HG03520 (cell line): ENCODE measurements around the gene TNFSF12.

Experiments used
- ATAC-seq: cut with Tn5 transposase; IDR thresholded peaks from one replicate; pipeline ENCODE4 v1.9.1; 2021; ENCODE audit warnings: mild to moderate bottlenecking, moderate library complexity; ENCODE audit not compliant: unreplicated experiment

The TNFSF12 gene

GRCh38 chr17:7548585-7549400 lies at the start of gene TNFSF12:
Gene TNFSF12, plus strand, starts transcription at chr17:7549058. Its CDS starts 96 bp downstream, at chr17:7549154.
- ATAC-seq, result no peak

GRCh38 chr17:7499161-7499560 lies 49.7 kb upstream of the TNFSF12 start:
- ATAC-seq, result no peak

GRCh38 chr17:7501729-7502128 lies 47.1 kb upstream of the TNFSF12 start:
- no peak for ATAC-seq

DNA sequence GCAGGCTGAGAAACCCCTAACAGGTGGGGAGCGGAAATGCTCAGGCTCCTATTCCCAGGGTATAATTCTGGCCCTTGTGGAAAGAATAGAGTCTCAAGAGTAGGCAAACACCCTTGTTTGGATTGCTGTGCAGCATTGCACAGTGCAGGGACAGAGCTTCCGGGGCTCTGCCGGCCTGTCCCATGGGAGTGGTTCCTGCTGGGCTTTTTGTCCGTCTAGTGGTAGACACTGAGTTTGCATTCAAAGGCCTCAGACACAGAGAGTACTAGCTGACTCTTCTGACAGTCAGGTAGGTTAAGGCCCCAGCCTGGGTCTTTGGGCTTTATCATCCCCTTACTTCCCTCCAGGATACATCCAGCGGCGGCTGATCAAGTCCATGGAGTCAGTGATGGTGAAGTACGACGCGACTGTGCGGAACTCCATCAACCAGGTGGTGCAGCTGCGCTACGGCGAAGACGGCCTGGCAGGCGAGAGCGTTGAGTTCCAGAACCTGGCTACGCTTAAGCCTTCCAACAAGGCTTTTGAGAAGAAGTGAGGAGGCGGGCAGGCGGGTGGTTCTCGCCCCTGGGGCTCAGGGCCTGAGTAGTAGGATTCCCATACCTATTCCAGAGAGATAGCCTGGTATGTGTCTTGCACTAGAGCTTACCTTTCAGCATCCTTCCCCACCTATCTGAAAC lies 46.5 kb upstream of the TNFSF12 start:
- ATAC-seq, result no peak

DNA sequence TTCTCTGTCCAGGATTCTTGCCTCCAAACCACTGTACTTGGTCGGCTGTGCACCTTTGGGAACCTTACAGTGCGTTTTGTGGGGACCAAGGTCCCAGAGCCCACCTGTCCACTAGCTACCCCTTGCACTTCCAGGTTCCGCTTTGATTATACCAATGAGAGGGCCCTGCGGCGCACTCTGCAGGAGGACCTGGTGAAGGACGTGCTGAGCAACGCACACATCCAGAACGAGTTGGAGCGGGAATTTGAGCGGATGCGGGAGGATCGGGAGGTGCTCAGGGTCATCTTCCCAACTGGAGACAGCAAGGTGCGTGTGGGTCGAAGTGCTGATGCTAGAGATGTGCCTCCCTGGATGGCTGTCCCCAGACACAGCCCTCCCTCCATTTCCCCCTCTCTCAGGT lies 45.9 kb upstream of the TNFSF12 start:
- no peak for ATAC-seq

GRCh38 chr17:7503521-7503920 lies 45.3 kb upstream of the TNFSF12 start:
- ATAC-seq, result no peak

GRCh38 chr17:7508145-7508544 lies 40.7 kb upstream of the TNFSF12 start:
- no peak for ATAC-seq

GRCh38 chr17:7508846-7509245 lies 40.0 kb upstream of the TNFSF12 start:
- ATAC-seq, result no peak

- no peak for ATAC-seq
These were observed 38.9 kb upstream of the TNFSF12 start for GRCh38 chr17:7509937-7510336.

DNA sequence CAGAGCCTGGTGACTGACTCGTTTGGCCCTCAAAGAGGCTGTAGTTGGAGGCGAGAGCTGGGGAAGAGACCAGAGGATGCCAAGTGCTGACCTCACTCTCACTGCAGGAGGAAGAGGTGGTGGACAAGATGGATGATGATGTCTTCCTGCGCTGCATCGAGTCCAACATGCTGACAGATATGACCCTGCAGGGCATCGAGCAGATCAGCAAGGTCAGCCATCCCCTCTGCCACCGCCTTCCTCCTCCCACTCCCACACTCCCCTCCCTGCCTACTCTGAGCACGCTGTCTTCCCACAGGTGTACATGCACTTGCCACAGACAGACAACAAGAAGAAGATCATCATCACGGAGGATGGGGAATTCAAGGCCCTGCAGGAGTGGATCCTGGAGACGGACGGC lies 37.8 kb upstream of the TNFSF12 start:
- no peak for ATAC-seq

- no peak for ATAC-seq
These were observed 36.8 kb upstream of the TNFSF12 start for GRCh38 chr17:7512105-7512504.

DNA sequence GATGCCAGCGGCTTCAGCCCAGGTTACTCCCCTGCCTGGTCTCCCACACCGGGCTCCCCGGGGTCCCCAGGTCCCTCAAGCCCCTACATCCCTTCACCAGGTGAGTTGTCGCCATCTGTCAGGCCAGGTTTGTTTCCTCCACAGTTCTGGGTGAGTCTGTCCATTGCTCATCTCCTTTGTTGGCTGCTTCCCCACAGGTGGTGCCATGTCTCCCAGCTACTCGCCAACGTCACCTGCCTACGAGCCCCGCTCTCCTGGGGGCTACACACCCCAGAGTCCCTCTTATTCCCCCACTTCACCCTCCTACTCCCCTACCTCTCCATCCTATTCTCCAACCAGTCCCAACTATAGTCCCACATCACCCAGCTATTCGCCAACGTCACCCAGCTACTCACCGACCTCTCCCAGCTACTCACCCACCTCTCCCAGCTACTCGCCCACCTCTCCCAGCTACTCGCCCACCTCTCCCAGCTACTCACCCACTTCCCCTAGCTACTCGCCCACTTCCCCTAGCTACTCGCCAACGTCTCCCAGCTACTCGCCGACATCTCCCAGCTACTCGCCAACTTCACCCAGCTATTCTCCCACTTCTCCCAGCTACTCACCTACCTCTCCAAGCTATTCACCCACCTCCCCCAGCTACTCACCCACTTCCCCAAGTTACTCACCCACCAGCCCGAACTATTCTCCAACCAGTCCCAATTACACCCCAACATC lies 35.9 kb upstream of the TNFSF12 start:
- no peak for ATAC-seq

DNA sequence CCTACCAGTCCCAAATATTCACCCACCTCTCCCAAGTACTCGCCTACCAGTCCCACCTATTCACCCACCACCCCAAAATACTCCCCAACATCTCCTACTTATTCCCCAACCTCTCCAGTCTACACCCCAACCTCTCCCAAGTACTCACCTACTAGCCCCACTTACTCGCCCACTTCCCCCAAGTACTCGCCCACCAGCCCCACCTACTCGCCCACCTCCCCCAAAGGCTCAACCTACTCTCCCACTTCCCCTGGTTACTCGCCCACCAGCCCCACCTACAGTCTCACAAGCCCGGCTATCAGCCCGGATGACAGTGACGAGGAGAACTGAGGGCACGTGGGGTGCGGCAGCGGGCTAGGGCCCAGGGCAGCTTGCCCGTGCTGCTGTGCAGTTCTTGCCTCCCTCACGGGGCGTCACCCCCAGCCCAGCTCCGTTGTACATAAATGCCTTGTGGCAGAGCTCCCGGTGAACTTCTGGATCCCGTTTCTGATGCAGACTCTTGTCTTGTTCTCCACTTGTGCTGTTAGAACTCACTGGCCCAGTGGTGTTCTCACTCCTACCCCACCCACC lies 34.9 kb upstream of the TNFSF12 start:
- no peak for ATAC-seq

DNA sequence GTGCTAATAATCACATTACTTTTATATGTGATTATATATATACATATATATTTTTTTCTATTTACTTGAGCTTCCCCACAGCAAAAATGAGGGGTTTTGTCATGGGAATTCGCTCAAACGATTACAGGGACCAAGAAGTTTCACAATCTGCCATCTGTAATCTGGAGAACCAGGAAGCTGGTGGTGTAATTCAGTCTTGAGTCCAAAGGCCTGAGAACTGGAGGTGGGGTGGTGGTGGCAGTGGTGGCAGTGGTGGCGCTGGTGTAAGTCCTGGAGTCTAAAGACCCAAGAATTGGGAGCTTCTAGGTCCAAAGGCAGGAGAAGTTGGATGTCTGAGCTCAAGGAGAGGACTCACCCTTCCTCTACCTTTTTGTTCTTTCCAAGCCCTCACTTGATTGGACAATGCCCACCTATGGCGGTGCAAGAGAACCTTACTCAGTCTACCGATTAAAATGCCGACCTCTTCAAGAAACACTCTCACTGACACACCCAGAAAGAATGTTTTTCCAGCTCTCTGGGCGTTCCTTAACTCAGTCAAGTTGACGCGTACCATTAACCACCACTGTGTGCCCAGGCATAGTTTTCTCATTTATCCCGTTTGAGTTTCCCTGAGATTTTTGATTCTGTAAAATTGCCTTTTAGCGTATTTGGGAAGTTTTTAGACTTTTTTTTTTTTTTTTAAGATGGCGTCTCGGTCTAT lies 32.8 kb upstream of the TNFSF12 start:
- ATAC-seq, result no peak

- no peak for ATAC-seq
These were observed 25.8 kb upstream of the TNFSF12 start for GRCh38 chr17:7523033-7523432.

DNA sequence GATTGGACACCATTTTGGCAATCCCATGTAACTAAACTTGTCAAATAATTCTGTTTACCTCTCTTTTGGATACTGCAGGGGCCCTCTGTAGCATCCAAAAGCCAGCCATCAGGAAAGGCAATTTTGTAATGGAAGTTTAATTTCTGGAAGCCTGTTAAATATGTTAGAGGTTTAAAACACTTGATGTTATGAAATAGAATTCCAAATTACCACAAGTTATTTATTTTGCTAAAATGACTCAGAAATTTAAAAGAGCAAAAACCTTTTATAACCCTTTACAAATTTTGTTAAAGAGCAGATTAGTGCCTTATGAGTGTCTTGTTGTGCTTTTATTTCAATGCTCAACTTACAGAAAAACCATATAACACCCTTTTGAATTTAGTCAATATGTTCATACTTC lies 20.0 kb upstream of the TNFSF12 start:
- no peak for ATAC-seq

DNA sequence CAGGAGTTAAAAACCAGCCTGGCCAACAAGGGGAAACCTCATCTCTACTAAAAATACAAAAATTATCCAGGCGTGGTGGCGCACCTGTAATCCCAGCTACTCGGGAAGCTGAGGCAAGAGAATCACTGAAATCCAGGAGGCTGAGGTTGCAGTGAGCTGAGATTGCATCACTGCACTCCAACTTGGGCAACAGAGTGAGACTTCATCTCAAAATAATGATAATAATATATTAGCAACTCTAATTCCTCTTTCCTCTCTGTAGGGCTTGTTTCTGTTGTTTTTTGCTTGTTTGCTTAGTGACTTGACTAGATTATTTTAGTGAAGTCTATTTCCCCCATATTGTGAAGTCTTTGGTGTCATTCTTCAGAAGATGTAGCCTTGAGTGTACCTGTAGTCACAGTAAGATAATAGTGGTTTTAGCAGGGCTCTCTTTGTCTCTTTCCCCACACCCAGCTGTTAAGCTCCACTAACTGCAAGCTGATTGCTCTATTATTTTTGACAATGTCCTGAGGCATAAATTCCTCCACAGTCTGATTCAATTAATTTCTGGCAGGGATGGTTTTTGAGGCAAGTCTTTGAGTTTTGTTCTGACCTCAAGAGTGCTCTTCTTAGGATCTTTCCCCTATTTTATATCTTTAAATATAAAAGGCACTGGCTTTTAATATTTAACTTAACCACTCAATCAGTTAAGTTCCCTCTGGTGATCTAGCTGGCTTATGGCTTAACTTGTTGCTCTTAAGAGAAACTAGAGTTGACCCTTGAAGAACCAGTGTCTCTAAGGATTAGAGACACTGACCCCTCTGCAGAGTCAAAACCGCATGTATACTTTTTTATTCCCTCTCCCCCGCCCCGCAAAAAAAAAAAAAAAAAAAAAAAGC lies 18.6 kb upstream of the TNFSF12 start:
- no peak for ATAC-seq

DNA sequence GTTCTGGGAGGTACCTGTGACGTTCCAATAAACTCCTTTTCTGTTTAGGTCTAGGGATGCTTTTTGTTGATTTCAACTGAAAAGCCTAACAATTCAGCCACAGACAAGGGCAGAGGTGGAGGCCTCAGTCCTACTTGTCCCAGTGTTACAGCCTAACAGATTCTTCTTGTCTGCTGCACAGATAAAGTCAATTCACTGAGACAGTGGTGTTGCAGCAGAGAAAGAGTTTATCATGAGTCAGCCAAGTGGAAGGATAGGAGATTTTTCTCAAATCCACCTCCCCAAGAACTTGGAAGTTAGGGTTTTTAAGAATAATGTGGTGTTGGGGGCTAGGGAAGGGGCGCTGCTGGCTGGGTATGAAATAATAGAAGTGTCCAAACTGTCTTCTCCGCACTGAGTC lies 10.8 kb upstream of the TNFSF12 start:
- no peak for ATAC-seq

DNA sequence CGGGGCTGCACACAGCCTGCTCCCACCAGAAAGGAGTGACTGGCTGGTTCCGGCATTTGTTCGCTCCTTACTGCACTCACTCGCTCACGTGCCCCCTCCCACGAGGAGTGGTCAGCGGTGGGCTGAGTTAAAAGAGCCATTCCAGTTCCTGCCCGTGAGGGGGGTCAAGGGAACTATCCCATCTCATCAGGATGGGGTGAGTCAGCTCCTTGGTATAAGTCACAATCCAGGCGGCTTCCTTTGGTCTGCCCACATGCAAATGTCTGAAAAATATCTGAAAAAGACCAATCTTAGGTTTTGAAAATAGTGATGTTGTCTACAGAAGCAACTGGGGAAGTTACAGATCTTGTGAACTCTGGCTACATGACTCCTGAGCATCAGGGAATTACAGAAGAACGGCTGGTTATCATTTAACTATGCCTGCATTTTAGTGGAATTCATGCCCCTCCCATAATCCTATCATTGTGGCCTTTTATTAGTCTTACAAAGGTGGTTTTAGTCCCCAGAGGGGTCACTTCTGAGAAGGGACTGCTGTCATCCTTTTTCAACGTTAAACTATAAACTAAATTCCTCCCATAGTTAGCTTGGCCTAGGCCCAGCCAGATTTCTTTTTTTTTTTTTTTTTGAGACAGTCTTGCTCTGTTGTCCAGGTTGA lies 9.8 kb upstream of the TNFSF12 start:
- ATAC-seq, result no peak
